Measurements from ENCODE around the gene ERAL1.
"Not testable (repeated sequence)": the region's sequence is repeated elsewhere in the genome, so short reads cannot be mapped to it uniquely, and the experiment has no call there.

ERAL1 gene

DNA sequence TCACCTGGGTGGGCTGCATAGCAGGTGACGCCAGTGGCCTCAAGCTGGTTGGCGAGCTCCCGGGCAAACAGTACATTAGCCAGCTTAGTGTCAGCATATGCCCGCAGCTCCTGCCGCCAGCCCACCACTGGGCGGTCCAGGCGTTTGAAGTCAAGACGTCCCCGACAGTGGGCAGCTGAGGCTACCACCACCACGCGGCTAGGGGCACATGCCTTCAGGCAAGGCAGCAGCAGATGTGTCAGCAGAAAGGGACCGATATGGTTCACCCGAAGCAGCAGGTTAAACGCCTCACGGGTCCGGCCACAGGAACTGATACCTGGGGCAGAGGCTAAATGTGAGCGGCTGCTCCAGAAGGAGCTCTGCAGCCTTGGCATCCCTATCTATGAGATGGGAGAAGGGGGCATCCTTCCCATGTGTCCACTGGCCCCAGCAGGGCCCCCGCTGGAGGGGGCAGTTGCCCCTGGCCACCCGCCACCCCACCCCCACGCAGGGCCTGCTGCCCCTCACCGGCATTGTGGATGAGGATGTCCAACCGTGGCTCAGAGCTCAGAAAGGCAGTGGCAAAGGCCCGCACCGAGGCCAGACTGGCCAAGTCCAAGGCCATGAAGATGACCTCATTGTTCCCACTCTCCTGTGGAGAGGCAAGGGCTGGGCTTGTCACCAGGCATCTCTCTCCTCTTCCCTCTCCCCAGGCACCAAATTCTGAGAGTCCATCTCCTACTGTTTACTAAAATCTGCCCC is 46.3 kb downstream of the ERAL1 start:
- DNase-seq = no peak

GRCh38 chr17:28901866-28902818 is 47.3 kb downstream of the ERAL1 start:
- peak; percentile 20 for DNase-seq

- DNase-seq = peak; percentile 89
These were observed 48.2 kb downstream of the ERAL1 start, which contains the start of gene DHRS13 for GRCh38 chr17:28902819-28903545. Gene DHRS13 (minus strand): TSS chr17:28903079. CDS start chr17:28902944, 135 bp downstream.

DNA sequence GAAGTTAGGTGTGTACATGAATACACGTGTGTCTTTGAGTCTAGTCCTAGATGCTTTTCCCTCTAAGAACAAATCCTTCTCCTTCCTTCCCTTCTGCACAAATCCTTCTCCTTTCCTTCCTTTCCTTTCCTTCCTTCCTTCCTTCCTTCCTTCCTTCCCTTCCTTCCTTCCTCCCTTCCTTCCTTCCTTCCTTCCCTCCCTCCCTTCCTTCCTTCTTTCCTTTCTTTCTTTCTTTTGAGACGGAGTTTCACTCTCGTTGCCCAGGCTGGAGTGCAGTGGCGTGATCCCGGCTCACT is 48.7 kb downstream of the ERAL1 start:
- DNase-seq = not testable (repeated sequence)

GRCh38 chr17:28904800-28905199 is 50.0 kb downstream of the ERAL1 start:
- no peak for DNase-seq

DNA sequence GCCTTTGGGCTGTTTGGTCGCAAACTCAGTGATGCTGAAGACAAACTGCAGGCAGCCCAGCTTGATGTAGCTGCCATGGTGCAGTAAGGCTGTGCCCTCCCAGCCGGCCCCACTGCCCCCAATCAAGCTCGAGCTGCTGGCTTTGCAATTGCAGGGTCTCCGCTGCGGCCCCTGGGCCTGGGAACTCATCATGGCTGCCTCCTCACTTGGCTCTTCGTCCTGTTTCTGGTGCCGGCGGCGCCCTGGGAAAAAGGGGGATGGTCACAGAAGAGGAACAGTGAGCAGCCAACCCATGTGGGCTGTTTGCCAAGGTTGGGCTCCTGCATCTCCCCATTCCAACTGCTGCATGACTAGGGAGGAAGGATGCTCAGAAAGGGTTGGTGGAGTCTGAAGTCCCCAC is 51.5 kb downstream of the ERAL1 start:
- DNase-seq = no peak

GRCh38 chr17:28906706-28907438 is 52.1 kb downstream of the ERAL1 start:
- no peak for DNase-seq

DNA sequence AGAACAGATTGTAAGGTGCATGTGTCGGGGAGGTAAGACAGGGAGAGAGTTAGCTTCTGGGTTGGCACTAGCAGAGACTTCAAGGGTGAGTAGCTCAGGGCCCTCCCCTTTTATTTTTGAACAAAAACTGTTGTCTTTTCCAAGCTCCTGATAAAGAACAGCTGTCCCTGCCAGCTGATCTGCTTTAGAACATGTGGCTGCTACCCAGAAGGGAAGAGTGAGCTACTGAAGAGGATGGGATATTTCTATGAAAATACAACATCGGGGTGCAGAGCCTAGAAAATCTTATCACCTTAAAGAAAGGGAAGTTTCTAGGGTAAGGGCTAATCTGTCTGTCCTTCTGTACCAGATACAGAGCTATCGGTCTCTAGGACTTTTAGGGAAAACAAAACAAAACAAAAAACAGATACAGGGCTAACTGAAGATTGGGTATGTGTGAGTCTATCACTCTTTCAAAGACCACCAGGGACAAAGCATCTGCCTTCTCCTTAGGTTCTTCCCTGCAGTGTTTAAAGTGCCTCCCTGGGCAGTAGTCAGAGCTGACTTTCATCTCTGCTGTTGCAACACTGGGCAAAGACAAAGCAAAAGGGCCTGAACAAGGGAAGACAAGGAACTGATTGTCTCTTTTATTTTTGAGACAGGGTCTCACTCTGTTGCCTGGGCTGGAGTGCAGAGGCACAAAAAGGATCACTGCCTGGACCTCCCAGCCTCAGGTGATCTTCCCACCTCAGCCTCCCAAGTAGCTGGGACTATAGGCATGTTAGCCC is 53.1 kb downstream of the ERAL1 start:
- no peak for DNase-seq

DNA sequence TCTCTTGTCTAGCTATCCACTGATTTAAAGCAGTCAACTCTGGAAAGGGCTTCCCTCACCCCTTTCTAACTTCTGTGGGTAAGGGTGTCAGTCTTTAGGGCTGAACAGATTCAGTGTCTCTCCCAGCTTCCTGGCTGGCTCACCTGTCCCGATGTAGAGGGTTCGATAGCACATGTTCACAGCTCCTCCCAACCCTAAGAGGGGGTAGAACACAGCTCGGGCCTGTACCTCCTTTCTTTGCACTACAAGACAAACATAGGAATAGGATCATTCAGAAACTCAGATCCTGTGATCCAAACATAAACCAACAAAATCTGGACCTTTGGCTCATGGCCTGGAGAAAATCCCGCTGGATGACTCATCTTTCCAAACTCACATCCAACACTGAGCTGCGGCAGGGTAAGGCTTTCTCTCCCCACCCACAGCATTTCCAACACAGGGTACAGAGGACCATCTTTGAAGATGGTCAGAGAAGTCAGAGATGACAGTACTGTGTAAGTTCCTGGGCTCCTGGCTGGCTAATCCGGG is 53.9 kb downstream of the ERAL1 start:
- DNase-seq = peak; percentile 45

DNA sequence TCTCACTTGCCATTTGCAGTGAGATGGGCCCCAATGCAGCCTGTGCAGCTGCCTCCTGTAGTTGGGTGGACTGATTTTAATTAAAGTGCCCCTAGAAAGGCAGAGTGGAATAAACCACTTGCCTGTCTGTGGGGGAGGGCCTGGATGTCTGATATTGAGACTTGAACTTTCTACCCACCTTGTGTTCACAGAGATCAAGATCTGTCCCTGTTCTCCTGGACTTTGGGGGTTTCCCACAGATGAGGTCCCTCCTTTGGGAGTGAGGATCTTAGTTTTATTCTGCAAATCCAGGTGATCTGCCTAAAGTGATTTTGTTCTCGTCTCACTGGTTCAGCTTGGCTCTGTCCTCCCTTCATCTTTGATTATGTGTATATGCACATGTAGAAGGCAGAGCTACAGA is 55.7 kb downstream of the ERAL1 start:
- no peak for DNase-seq

All from fibroblast of skin of scalp (primary cell).